Esophagus squamous epithelium (tissue), 4 donors: ENCODE measurements around the gene RASGRP1.

ENCODE experiments used
- CTCF ChIP-seq, 6 experiments: fragments of 450-650 bp in 4 of 6; fragments of 200-600 bp in 2 of 6; sonication (generic) in 2 of 6; IDR thresholded peaks; one replicate each; pipeline ENCODE4 v1.5.1; 2016 to 2019; ENCODE audit warnings: antibody characterized with exemption in 6 of 6, mild to moderate bottlenecking in 4 of 6, moderate library complexity in 4 of 6
- POLR2A ChIP-seq, 4 donors: fragments of 450-650 bp; IDR thresholded peaks; one replicate each; pipeline ENCODE4 v1.6.1; 2017; ENCODE audit warnings: antibody characterized with exemption in 4 of 4, mild to moderate bottlenecking in 4 of 4, moderate library complexity in 3 of 4

- TF ChIP-seq POLR2A (IDR thresholded peaks at IDR 0.05) (no peak), CTCF (IDR thresholded peaks at IDR 0.05) (no peak)
Observed at GRCh38 chr15:38512901-38513300, 51.7 kb downstream of the RASGRP1 start.
